ENCODE measurements around the gene TMSB10. TPM values are rescaled to one million over a fixed set of nuclear protein-coding genes. Genes with fewer than 3 reads are reported as not detected.

TMSB10 gene
- total and polyA plus RNA-seq, 2 of the 13 experiments (the other 11 are each of a cell fraction or from before 2014, with no cell fraction given) = 665 to 708 TPM

GRCh38 chr2:84940831-84941412 is 35.5 kb downstream of the TMSB10 start:
- H3K4me3 ChIP-seq (replicated peaks in 1 of 3; ENCODE audit: insufficient read depth in 1 of 3, low read depth in 2 of 3, low read length in 3 of 3) = no peak overlapping the region
- 91% methylated on average over 3 of the region's 3 CpGs for WGBS (ENCODE audit: low lambda C conversion rate)
- FAIRE-seq (no peak), ATAC-seq (no peak), DNase-seq (ENCODE audit: low spot score) (no peak)
- H4K20me1 ChIP-seq (ENCODE audit: insufficient read depth, low read length) = no peaks in the 10 kb centered on the region
- no TSS peak for BruUV-seq (replicated peaks)
- H3K27ac ChIP-seq (ENCODE audit: extremely low read length, insufficient read depth, low read length) = no peak overlapping the region
- POLR2A ChIA-PET = interaction anchor here (1.5 kb wide), 1 partner anchor 15 kb away, joined by 6 read pairs; no protein-coding TSS in a partner anchor
- intact Hi-C loops (cut with micrococcal nuclease; ENCODE audit: unreplicated experiment) (no loop called here), in situ Hi-C loops (cut with HindIII; ENCODE audit: extremely low pct_ligation_motif_present, low pct_unique_long_range_greater_than_20kb) (no loop called here)
- CTCF ChIA-PET (ENCODE audit: low intra/inter-chr PET ratio, low total read pairs) = no interaction called here
- no peaks in the 10 kb centered on the region for H3K27me3 ChIP-seq (ENCODE audit: control insufficient read depth in 1 of 2, insufficient read depth in 2 of 2, low read length in 2 of 2)
- no peak overlapping the region for H2AFZ ChIP-seq (ENCODE audit: low read length)
- no peak overlapping the region for H3K4me2 ChIP-seq (ENCODE audit: low read depth, low read length)
- no peaks in the 10 kb centered on the region for H3K9me3 ChIP-seq (ENCODE audit: low read length)
- H3K79me2 ChIP-seq (ENCODE audit: insufficient read depth, low read length) = no peaks in the 10 kb centered on the region
- H3K9ac ChIP-seq (ENCODE audit: insufficient read depth, low read depth, low read length) = no peak overlapping the region
- TF ChIP-seq RXRA (CRISPR knock-in tag; IDR thresholded peaks at IDR 0.05) (no peak), ZBED4 (CRISPR knock-in tag; IDR thresholded peaks at IDR 0.05; ENCODE audit: borderline replicate concordance) (no peak), SOX13 (IDR thresholded peaks at IDR 0.05) (no peak), SOX13 (CRISPR knock-in tag; conservative IDR thresholded peaks at IDR 0.05 in 1 of 2, IDR thresholded peaks at IDR 0.05 in 1 of 2) (no peak), ZBTB33 (CRISPR knock-in tag; IDR thresholded peaks at IDR 0.05) (no peak), KLF12 (CRISPR knock-in tag; IDR thresholded peaks at IDR 0.05; ENCODE audit: borderline replicate concordance) (no peak), ZNF615 (CRISPR knock-in tag; IDR thresholded peaks at IDR 0.05; ENCODE audit: borderline replicate concordance) (no peak), ZNF784 (CRISPR knock-in tag; IDR thresholded peaks at IDR 0.05; ENCODE audit: borderline replicate concordance) (no peak), MAFF (IDR thresholded peaks at IDR 0.05; ENCODE audit: low read depth, low read length) (no peak)
- H3K4me1 ChIP-seq (ENCODE audit: insufficient read depth, low read length) = peaks cover 40% of the 10 kb centered on the region
- no peaks in the 10 kb centered on the region for H3K36me3 ChIP-seq (replicated peaks in 1 of 2; ENCODE audit: control insufficient read depth in 1 of 2, insufficient read depth in 2 of 2, low read length in 2 of 2)

Data from HepG2 (cell line).